ENCODE measurements around the gene NCOA5. TPM values are rescaled to one million over a fixed set of nuclear protein-coding genes. Genes with fewer than 3 reads are reported as not detected.

The NCOA5 gene
- total and polyA plus RNA-seq, 10 of the 15 experiments (the other 5 are each of a cell fraction or from before 2014, with no cell fraction given) = 7.7 to 38.1 (median 30.1) TPM

DNA sequence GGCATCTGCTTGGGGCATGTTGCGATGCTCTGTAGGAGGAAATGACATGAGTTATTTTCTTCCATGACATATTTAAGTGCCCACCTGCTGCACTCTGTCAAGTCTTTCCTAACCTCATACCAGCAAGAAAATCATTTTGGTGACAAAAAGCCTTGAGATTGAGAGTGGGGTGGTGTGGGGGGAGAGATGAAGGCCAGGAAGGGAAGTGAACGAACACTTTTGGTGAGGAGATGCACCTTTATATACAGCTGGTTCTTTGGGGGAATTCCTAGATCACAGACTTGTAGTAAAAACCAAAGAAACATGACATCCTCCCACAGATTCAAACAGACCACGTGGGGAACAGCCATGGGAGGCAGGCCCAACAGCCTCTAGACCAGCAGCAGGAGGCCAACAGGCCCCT is 26.1 kb downstream of the NCOA5 start (continued):
- TF ChIP-seq, protein P1, sequence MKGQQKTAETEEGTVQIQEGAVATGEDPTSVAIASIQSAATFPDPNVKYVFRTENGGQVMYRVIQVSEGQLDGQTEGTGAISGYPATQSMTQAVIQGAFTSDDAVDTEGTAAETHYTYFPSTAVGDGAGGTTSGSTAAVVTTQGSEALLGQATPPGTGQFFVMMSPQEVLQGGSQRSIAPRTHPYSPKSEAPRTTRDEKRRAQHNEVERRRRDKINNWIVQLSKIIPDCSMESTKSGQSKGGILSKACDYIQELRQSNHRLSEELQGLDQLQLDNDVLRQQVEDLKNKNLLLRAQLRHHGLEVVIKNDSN (IDR thresholded peaks at IDR 0.05; ENCODE audit: borderline replicate concordance, extremely low read length, insufficient read depth, low read depth, low read length) = peak; percentile 42
- TF ChIP-seq RUNX3 (IDR thresholded peaks at IDR 0.05; ENCODE audit: low read length) = peak; percentile 37; the same call in 1 of the 2 replicates
- TF ChIP-seq NFYB (IDR thresholded peaks at IDR 0.05; ENCODE audit: insufficient read depth, low read depth, low read length) = no peak

DNA sequence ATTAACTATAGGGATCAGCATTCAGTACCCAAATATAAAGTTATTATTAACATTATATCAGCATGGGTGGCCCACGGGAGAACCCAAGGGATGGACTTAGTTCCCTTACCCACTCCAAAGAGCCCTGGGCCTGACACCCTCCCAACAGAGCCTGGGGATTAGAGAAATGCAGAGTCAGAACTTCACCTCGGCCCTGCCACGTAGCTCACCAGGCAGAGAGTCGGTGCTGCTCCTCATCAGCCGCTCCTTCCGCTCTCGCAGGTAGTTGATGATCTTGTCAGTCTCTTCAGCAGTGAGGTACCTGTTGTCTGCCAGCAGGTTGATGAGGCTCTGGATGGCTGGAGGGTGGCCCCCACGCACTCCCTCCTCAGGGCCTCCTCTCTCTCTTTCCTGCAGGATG is 26.6 kb downstream of the NCOA5 start:
- H3K36me3 ChIP-seq (ENCODE audit: control insufficient read depth in 2 of 2, insufficient read depth in 2 of 2, low read length in 1 of 2) = peaks cover 13 to 53% of the 10 kb centered on the region in 2 experiments
- no peak overlapping the region for H2AFZ ChIP-seq (ENCODE audit: control insufficient read depth, low read depth, low read length)
- no peak for DNase-seq (ENCODE audit: low read depth, low spot score)
- H3K27ac ChIP-seq (ENCODE audit: control insufficient read depth, insufficient read depth) = peak overlapping the region; percentile 6; the same call in 1 of the 2 replicates
- intact Hi-C loops (cut with micrococcal nuclease; ENCODE audit: unreplicated experiment) (no loop called here), in situ Hi-C loops (cut with MboI) (no loop called here)
- H3K4me1 ChIP-seq (ENCODE audit: control insufficient read depth, insufficient read depth, low read length) = peaks cover 22% of the 10 kb centered on the region; the same call in 1 of the 2 replicates
- H3K27me3 ChIP-seq (replicated peaks in 1 of 2; ENCODE audit: control insufficient read depth in 2 of 2, insufficient read depth in 2 of 2, low read length in 1 of 2) = no peaks in the 10 kb centered on the region
- no peak overlapping the region for H3K4me3 ChIP-seq
- no peaks in the 10 kb centered on the region for H3K79me2 ChIP-seq (ENCODE audit: control insufficient read depth, insufficient read depth, low read length)
- no peaks in the 10 kb centered on the region; the same call in 1 of the 2 replicates for H4K20me1 ChIP-seq (ENCODE audit: control insufficient read depth, insufficient read depth)
- H3K9me3 ChIP-seq (replicated peaks; ENCODE audit: control insufficient read depth, insufficient read depth, low read length) = no peaks in the 10 kb centered on the region; the same call in 2 of the 3 replicates
- H3K9ac ChIP-seq (ENCODE audit: control insufficient read depth, insufficient read depth, low read length) = no peak overlapping the region
- WGBS (ENCODE audit: insufficient coverage, insufficient replicate concordance, low lambda C conversion rate, missing lambda C conversion rate) = 100% methylated on average over 8 of the region's 8 CpGs
- ChIA-PET POLR2A (no interaction called here), CTCF (no interaction called here), SMC1A (ENCODE audit: uncharacterized antibody, unreplicated experiment) (no interaction called here), RAD21 (ENCODE audit: unreplicated experiment) (no interaction called here)
- no TSS peak for BruUV-seq (replicated peaks)
- no peak overlapping the region for H3K4me2 ChIP-seq (ENCODE audit: control insufficient read depth, insufficient read depth)
- TF ChIP-seq RAD51 (IDR thresholded peaks at IDR 0.05) = no peak
- no peak for FAIRE-seq
- no peak for ATAC-seq

DNA sequence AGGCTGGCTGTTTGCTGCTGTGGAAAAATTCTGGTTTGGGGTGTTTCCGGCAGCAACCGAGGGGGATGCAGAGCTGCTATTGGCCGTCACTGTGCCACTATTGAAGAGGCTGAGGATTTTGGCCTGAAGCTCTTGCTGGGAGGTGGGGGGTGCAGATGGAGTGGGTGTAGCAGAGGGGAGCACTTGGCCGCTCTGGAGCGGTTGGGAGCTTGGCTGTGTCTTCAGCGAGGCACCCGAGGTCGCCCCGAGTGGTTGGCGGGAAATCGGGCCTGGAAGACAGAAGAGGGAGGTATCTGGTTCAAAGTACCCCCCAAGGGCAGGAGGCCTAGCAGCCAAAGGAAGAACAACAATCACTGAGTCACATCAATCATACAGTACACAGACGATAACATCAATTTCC is 27.1 kb downstream of the NCOA5 start:
- no peaks in the 10 kb centered on the region; the same call in 1 of the 2 replicates for H4K20me1 ChIP-seq (ENCODE audit: control insufficient read depth, insufficient read depth)
- 97% methylated on average over 12 of the region's 12 CpGs for WGBS (ENCODE audit: insufficient coverage, insufficient replicate concordance, low lambda C conversion rate, missing lambda C conversion rate)
- H3K4me3 ChIP-seq = no peak overlapping the region
- FAIRE-seq = no peak
- CTCF ChIA-PET = no interaction called here
- no peak overlapping the region for H2AFZ ChIP-seq (ENCODE audit: control insufficient read depth, low read depth, low read length)
- no peaks in the 10 kb centered on the region for H3K79me2 ChIP-seq (ENCODE audit: control insufficient read depth, insufficient read depth, low read length)
- no peaks in the 10 kb centered on the region; the same call in 2 of the 3 replicates for H3K9me3 ChIP-seq (replicated peaks; ENCODE audit: control insufficient read depth, insufficient read depth, low read length)
- POLR2A ChIA-PET = no interaction called here
- H3K36me3 ChIP-seq (ENCODE audit: control insufficient read depth in 2 of 2, insufficient read depth in 2 of 2, low read length in 1 of 2) = peaks cover 12 to 47% of the 10 kb centered on the region in 2 experiments
- no TSS peak for BruUV-seq (replicated peaks)
- in situ Hi-C loops (cut with MboI) = no loop called here
- SMC1A ChIA-PET (ENCODE audit: uncharacterized antibody, unreplicated experiment) = no interaction called here
- intact Hi-C loops (cut with micrococcal nuclease; ENCODE audit: unreplicated experiment) = no loop called here
- no peak overlapping the region for H3K27ac ChIP-seq (ENCODE audit: control insufficient read depth, insufficient read depth)
- no peak overlapping the region for H3K9ac ChIP-seq (ENCODE audit: control insufficient read depth, insufficient read depth, low read length)
- H3K4me1 ChIP-seq (ENCODE audit: control insufficient read depth, insufficient read depth, low read length) = peaks cover 22% of the 10 kb centered on the region; the same call in 1 of the 2 replicates
- no peak overlapping the region for H3K4me2 ChIP-seq (ENCODE audit: control insufficient read depth, insufficient read depth)
- RAD21 ChIA-PET (ENCODE audit: unreplicated experiment) = no interaction called here
- ATAC-seq = no peak
- no peak for DNase-seq (ENCODE audit: low read depth, low spot score)
- no peaks in the 10 kb centered on the region for H3K27me3 ChIP-seq (replicated peaks in 1 of 2; ENCODE audit: control insufficient read depth in 2 of 2, insufficient read depth in 2 of 2, low read length in 1 of 2)
- TF ChIP-seq SMARCA5 (IDR thresholded peaks at IDR 0.05) (no peak), NFIC (IDR thresholded peaks at IDR 0.05; ENCODE audit: low read depth, low read length) (no peak), HDGF (IDR thresholded peaks at IDR 0.05) (no peak)
- TF ChIP-seq, protein P2, sequence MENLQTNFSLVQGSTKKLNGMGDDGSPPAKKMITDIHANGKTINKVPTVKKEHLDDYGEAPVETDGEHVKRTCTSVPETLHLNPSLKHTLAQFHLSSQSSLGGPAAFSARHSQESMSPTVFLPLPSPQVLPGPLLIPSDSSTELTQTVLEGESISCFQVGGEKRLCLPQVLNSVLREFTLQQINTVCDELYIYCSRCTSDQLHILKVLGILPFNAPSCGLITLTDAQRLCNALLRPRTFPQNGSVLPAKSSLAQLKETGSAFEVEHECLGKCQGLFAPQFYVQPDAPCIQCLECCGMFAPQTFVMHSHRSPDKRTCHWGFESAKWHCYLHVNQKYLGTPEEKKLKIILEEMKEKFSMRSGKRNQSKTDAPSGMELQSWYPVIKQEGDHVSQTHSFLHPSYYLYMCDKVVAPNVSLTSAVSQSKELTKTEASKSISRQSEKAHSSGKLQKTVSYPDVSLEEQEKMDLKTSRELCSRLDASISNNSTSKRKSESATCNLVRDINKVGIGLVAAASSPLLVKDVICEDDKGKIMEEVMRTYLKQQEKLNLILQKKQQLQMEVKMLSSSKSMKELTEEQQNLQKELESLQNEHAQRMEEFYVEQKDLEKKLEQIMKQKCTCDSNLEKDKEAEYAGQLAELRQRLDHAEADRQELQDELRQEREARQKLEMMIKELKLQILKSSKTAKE (IDR thresholded peaks at IDR 0.05; ENCODE audit: low read depth, poor library complexity, severe bottlenecking) = no peak
- TF ChIP-seq, protein P3, sequence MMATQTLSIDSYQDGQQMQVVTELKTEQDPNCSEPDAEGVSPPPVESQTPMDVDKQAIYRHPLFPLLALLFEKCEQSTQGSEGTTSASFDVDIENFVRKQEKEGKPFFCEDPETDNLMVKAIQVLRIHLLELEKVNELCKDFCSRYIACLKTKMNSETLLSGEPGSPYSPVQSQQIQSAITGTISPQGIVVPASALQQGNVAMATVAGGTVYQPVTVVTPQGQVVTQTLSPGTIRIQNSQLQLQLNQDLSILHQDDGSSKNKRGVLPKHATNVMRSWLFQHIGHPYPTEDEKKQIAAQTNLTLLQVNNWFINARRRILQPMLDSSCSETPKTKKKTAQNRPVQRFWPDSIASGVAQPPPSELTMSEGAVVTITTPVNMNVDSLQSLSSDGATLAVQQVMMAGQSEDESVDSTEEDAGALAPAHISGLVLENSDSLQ (IDR thresholded peaks at IDR 0.05) = no peak

All from GM12878 (cell line).